GM11168 (cell line): ENCODE results near the gene ZC3H14.
"Not testable (repeated sequence)": the region's sequence is repeated elsewhere in the genome, so short reads cannot be mapped to it uniquely, and the experiment has no call there.

ENCODE experiments used
- in situ Hi-C: fragments of 300-500 bp; cut with MboI; formaldehyde crosslinking; loops from one replicate; pipeline ENCODE4 v1.12.0; 2022; ENCODE audit warnings: low sequenced_read_pairs; ENCODE audit not compliant: unreplicated experiment

The ZC3H14 gene

GRCh38 chr14:88562831-88563686 is at the start of gene ZC3H14:
TSS of gene ZC3H14 (plus strand) at chr14:88563037. CDS start at chr14:88563134, 97 bp downstream.
- in situ Hi-C loops: no loop called here

GRCh38 chr14:88515499-88516221 is 47.2 kb upstream of the ZC3H14 start:
- in situ Hi-C loops: no loop called here

GRCh38 chr14:88516861-88517357 is 45.9 kb upstream of the ZC3H14 start:
- in situ Hi-C loops: no loop called here

DNA sequence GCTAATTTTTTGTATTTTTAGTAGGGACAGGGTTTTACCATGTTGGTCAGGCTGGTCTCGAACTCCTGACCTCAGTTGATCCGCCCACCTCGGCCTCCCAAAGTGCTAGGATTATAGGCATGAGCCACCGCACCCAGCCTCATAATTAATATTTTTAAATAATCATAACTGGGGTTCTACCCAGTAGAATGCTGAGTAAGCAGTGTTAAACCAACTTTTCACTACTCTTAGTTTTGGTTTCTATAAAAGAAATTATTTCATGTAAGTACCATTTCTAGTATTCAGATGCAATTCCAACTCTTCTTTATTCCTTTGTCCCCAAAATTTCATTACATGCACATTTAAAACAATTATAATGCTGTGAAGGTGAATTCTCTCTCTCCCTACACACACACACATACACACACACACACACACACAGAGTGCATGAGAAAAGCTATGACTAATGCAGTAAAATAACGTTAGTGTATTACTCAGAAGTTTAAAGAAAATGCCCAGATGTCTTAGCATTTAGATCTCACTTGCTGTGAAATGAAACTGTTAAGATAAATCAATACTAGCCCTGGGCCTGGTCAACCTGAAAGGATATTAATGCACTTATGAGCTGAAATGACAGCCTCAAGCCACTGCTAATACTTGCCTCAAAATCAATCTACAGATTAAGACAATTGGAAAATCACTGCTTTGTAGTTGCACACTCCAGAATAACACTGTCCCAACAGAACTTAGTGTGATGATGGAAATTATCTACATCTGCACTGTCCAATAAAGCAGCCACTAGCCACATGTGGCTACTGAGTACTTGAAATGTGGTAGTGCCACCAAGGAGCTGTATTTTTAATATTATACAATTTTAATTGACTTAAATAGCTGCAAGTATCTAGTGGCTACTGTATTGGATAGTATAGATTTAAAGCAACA is 44.0 kb upstream of the ZC3H14 start:
- in situ Hi-C loops: no loop called here

DNA sequence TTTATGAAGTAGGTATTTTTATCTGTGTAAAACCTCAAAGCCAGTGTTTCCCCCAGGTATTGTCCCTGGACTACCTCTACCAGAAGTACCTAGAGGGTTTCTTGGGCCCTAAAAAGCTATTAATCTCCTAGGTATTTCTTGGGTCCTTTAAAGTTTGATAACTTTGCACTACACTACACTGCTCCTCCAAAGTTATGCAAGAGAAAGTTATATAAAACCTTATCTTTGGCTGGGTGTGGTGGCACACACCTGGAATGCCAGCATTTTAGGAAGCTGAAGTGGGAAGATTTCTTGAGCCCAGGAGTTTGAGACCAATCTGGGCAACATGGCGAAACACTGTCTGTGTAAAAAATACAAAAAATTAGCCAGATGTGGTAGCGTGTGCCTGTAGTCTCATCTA is 42.9 kb upstream of the ZC3H14 start:
- in situ Hi-C loops: no loop called here

DNA sequence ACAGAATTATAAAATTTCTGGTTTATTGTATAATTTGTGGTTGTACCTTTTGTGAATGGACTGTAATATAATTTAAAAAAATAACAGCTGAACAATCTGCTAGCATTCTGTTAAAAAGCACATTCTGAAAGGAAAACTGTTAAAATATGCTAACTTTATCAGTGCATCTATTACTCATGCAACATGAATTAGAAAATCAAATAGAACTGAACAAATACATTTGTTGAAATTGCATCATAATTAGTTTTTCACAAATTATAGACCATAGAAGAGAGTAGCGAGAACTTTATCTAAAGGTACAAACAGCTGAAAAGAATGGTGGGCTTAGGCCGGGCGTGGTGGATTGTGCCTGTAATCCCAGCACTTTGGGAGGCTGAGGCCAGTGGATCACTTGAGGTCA is 41.0 kb upstream of the ZC3H14 start:
- in situ Hi-C loops: no loop called here

GRCh38 chr14:88522393-88522792 is 40.4 kb upstream of the ZC3H14 start:
- in situ Hi-C loops: no loop called here

GRCh38 chr14:88529889-88530288 is 32.9 kb upstream of the ZC3H14 start:
- in situ Hi-C loops: not testable (repeated sequence)

DNA sequence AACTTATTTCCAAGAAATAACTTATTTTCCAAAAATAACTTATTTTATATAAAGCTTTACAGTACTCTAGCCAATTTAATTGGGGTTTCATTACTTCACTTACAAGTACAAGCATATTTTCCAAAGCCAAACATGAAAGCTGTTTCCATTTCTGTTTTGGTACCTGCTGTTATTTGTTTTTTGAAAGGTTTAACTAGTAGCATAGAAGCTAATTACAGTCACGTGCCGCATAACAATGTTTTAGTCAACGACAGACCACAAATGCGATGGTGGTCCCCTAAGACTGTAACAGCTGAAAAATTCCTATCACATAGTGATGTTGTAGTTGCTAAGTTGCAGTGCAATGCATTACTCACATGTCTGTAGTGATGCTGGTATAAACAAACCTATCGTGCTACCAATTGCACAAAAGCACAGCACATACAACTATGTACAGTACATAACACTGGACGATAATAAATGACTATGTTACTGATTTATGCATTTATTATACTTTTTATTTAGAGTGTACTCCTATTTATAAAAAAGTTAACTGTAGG is 29.7 kb upstream of the ZC3H14 start:
- in situ Hi-C loops: no loop called here

- in situ Hi-C loops: no loop called here
These were observed 27.7 kb upstream of the ZC3H14 start for GRCh38 chr14:88535149-88535548.

DNA sequence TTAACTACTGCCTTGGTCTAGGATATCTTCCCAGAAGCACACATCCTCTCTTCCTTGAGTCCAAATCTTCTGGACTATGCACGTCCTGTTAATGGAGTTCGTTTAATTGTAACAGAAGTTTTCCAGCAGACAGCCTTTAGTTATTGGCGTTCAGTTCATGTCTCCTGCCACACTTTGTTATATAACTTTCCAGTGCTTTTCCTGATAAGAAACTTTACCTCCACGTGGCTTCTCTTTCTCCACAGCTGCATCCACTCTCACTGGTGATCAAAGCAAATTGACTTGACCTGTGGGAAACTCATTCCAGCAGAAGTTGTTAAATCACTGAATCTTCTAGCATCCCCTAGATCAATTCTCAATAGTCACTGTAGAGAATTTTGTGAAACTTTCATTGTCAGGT is 27.0 kb upstream of the ZC3H14 start:
- in situ Hi-C loops: no loop called here

GRCh38 chr14:88541324-88541723 is 21.5 kb upstream of the ZC3H14 start:
- in situ Hi-C loops: no loop called here

DNA sequence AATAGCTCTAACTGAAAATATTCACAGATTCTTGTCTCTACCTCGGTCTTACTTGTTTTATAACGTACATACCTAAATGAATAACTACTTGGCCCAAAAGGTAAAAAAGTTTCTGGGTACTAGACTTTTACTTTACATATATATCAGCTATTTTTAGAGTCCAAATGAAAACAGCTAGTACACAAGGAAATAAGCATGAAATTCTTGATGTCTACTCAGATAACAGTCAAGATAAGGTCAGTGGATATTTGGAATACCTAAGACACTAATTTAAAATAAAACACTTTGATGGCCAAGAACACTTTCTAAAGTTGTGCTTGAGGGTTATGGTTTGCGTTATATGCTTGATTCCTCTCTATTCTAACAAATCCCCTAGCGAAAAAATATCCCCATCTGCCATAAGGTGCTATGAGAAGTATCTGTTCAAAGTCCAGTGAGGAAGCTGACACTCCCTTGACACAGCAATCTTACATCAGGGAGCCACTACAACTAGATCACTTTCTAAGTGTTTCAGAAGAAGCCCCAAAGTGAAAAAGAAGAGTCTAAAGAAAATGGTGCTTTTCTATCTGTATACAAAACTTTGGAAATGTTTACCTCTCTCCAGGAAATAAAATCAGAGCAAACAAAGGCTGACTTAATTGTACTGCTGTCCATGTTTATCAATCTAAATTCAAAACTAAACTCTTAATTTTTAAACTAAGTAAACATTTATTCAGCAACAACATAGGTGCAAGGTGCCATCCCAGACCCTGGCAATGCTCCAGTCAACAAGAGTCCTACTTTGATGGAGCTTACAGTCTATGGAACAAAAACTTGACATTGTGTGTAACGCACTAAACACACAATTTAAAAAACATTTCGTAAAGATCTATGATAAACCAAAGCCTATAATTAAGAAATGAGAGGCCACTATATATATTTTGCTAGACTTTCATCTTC is 19.7 kb upstream of the ZC3H14 start:
- in situ Hi-C loops: no loop called here

GRCh38 chr14:88545256-88545655 is 17.6 kb upstream of the ZC3H14 start:
- in situ Hi-C loops: no loop called here

DNA sequence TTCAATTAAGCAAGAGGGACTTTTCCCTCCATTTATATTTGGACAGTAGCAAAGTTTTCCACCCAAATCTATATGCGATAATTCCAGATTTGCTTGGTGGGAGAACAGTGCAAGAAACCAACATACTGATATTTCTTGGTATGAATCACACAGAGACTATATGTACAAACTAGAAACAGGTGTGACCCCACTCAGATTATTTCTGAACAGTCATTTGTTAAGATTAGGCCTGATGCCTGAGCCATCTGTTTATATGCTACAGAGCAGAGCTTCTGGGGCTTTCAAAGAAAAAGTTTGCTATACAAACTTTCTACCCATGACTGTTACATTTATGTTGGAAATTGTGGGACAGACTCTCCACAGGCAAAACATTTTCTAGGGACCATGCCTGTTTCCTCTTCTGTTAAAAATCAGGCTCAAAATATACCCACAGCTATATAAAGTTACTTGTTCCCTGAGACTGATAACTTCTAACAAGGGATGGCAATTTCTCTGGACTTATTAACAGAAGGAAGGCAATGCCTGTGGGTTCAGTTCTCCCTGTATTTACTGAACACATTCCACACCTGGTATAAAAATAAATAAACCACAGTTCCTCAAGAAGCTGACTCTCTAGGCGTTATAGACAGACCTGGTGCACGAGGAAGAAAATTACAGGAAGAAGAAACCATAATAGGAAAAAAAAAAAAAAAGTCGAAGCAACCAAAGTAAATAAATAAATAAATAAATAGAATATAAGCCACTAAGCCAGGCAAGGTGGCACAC is 16.0 kb upstream of the ZC3H14 start:
- in situ Hi-C loops: no loop called here

GRCh38 chr14:88547386-88547780 is 15.5 kb upstream of the ZC3H14 start:
- in situ Hi-C loops: no loop called here

DNA sequence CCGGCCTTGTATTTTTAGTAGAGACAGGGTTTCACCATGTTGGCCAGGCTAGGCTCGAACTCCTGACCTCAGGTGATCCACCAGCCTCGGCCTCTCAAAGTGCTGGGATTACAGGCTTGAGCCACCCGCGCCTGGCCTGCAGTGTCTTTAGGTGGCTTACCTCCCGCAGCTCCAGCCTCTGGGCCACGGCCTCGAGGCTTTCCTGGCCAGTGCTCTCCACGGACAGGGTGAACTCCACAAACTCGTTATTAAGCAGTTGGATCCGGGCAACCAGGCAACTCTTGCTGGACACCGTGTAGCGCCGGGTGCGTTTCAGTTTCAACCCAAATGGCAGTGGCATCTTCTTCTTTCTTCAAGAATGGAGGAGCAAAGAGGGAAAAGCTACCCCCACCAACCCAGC is 12.8 kb upstream of the ZC3H14 start:
- in situ Hi-C loops: no loop called here

DNA sequence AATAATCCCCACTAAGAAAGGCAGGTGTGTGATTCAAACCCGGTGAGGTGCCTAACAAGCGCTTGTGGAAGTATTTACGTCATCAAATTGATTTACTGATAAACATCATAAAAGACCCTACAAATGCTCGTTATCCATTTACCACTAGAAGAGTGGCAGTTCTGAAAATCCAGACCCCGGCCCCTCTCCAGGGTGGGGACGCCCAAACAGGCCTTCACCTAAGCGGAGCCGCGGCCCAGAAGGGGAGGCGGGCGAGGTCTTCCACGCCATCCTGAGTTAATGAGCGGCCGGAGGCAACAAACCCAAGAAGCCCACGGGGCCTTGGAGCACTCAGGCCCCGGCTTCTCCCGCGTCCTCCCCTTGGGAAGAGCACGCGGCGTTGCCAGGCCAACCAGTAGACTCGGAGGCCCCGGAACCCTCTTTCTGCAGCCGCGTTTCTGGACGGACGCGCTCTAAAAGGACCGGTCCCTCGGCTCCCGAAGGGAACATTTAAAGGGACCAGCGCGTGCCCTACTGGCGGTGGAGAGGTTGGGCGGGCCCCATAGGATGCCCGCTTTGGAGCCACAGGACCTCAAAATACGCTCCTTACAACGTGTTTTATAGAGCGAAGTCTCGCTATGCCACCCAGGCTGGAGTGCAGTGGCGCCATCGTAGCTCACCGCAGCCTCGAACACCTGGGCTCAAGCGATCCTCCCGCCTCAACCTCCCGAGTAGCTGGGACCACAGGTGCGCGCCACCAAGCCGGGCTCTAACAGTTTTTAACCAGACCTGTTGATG is 11.6 kb upstream of the ZC3H14 start:
- in situ Hi-C loops: no loop called here
